Thoracic aorta (tissue), 2 donors: ENCODE data around the gene SSRP1. TPM values are rescaled to one million over a fixed set of nuclear protein-coding genes. Genes with fewer than 3 reads are reported as not detected.

ENCODE experiments used
- ATAC-seq: fragments of 150-250 bp; one replicate; pipeline ENCODE4 v1.8.0; 2017; ENCODE audit warnings: low read depth; ENCODE audit not compliant: insufficient number of reproducible peaks, low FRiP score
- DNase-seq: peaks from one replicate; pipeline ENCODE4 v3.0.0-alpha.2; 2020; ENCODE audit warnings: low spot score
- H3K27ac ChIP-seq, 2 donors: fragments of 200-600 bp; sonication (generic); 1 replicate in 1 of 2; 2 replicates in 1 of 2; pipeline ENCODE4 v1.5.1; 2016; ENCODE audit warnings: mild to moderate bottlenecking in 2 of 2, moderate library complexity in 2 of 2
- H3K27me3 ChIP-seq: fragments of 200-600 bp; sonication (generic); replicated peaks from 2 replicates; pipeline ENCODE4 v1.6.0; 2016; ENCODE audit warnings: mild to moderate bottlenecking; ENCODE audit not compliant: insufficient read depth
- H3K36me3 ChIP-seq: fragments of 200-600 bp; sonication (generic); one replicate; pipeline ENCODE4 v1.5.1; 2016
- H3K4me1 ChIP-seq, 2 donors: fragments of 200-600 bp; sonication (generic); 1 replicate in 1 of 2; 2 replicates in 1 of 2; pipeline versions ENCODE4 v1.5.1 to v1.6.0; 2016; ENCODE audit warnings: low read depth in 2 of 2, mild to moderate bottlenecking in 1 of 2; ENCODE audit not compliant: control insufficient read depth in 1 of 2
- H3K4me3 ChIP-seq: fragments of 200-600 bp; sonication (generic); 2 replicates; pipeline ENCODE4 v1.5.1; 2016; ENCODE audit warnings: mild to moderate bottlenecking
- H3K9me3 ChIP-seq: fragments of 200-600 bp; sonication (generic); 2 replicates; pipeline ENCODE4 v1.5.1; 2016
- CTCF ChIP-seq: fragments of 200-600 bp; sonication (generic); IDR thresholded peaks from one replicate; pipeline ENCODE4 v1.5.1; 2019; ENCODE audit warnings: antibody characterized with exemption
- total RNA-seq, 2 donors: library from RNA; depleted of rRNA; stranded (reverse); fragments of >200 nt; gene quantifications; one replicate each; pipeline versions ENCODE4 v1.1.0 to v1.2.3, GENCODE V29; 2016

SSRP1 gene
- total RNA-seq, 2 donors from 2014 or later, result 42.0 to 51.4 TPM

- no peak for DNase-seq
- peak overlapping the region; percentile 8 for H3K4me3 ChIP-seq
- peak; percentile 90 for TF ChIP-seq CTCF
- H3K9me3 ChIP-seq, result no peaks in the 10 kb centered on the region
- no peaks in the 10 kb centered on the region for H3K4me1 ChIP-seq
- H3K36me3 ChIP-seq, result no peaks in the 10 kb centered on the region
- H3K27ac ChIP-seq, result no peak overlapping the region
- H3K27me3 ChIP-seq, result no peaks in the 10 kb centered on the region
- ATAC-seq, result no peak
Measured at GRCh38 chr11:57349491-57350274, 14.0 kb upstream of the SSRP1 start.

DNA sequence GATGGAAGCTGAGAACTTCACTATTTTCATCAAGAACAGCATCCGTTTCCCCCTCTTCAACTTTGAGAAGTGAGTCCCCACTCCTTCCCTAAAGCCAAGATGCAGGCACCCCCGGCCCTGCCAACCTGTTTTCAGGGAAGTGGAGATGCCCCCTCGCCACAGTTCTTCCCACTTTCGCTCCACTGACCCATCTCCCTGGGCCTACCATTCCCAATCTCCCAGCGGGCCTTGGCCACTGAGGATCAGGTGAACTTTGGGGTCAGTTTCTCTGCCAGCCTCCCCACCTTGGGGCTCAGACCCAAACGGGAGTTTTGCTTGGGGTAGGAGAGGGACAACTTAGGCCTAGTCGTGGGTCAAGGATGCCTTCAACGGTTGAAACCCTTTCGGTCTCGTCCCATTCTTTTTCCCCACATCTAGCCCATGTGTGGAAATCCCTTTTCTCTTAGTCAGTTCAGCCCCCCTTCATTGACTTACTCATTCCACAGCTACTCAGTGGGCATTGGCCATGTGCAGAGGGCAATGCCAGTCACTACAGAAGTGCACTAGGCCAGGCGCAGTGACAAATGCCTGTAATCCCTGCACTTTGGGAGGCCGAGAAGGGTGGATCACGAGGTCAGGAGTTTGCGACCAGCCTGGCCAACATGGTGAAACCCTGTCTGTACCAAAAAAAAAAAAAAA, 13.1 kb upstream of the SSRP1 start:
- Histone ChIP-seq H3K4me3 (no peak overlapping the region), H3K4me1 (no peaks in the 10 kb centered on the region), H3K27ac (no peak overlapping the region), H3K36me3 (no peaks in the 10 kb centered on the region), H3K27me3 (no peaks in the 10 kb centered on the region), H3K9me3 (no peaks in the 10 kb centered on the region)
- no peak for TF ChIP-seq CTCF
- ATAC-seq, result no peak
- DNase-seq, result no peak

DNA sequence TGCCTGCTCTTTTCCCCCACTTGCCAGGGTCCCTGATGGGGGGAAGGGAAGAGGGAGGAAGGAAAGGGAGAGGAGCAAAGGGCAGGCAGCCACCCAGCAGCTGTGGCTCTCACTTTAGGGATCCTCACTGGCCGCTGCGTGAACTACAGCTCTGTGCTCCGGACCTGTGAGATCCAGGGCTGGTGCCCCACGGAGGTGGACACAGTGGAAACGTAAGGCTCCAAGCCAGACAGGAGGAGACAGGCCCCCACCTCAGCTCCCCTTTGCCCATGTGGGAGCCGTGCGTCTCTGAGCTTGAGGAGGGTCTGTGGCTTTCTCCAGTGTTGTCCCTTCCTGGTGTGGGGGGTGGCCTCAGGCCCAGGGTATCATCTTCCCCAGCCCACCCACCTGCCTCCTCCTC, 12.4 kb upstream of the SSRP1 start:
- Histone ChIP-seq H3K27ac (no peak overlapping the region), H3K4me1 (no peaks in the 10 kb centered on the region), H3K36me3 (no peaks in the 10 kb centered on the region), H3K9me3 (no peaks in the 10 kb centered on the region), H3K4me3 (no peak overlapping the region), H3K27me3 (no peaks in the 10 kb centered on the region)
- ATAC-seq (no peak), DNase-seq (no peak)
- no peak for TF ChIP-seq CTCF

DNA sequence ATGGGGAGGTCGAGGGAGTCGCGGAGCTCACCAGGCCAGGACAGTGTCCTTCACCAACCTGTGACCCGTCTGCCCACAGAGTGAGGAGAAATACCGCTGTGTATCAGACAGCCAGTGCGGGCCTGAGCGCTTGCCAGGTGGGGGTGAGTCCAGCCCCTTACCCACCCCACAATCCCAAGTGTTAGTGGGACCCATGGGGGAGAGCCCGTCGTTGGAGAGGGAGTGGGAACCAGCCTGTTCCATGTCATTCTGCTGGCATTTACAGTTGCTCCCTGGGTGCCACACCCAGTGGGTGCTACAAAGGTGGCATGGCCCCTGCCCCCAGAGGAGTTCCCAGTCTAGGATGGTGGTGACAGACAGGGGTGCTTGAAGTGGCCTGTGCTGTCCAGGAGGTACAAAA, 11.6 kb upstream of the SSRP1 start:
- no peaks in the 10 kb centered on the region for H3K4me1 ChIP-seq
- H3K4me3 ChIP-seq, result no peak overlapping the region
- TF ChIP-seq CTCF, result no peak
- H3K9me3 ChIP-seq, result no peaks in the 10 kb centered on the region
- no peak overlapping the region for H3K27ac ChIP-seq
- H3K27me3 ChIP-seq, result no peaks in the 10 kb centered on the region
- no peak for DNase-seq
- H3K36me3 ChIP-seq, result no peaks in the 10 kb centered on the region
- ATAC-seq, result no peak

DNA sequence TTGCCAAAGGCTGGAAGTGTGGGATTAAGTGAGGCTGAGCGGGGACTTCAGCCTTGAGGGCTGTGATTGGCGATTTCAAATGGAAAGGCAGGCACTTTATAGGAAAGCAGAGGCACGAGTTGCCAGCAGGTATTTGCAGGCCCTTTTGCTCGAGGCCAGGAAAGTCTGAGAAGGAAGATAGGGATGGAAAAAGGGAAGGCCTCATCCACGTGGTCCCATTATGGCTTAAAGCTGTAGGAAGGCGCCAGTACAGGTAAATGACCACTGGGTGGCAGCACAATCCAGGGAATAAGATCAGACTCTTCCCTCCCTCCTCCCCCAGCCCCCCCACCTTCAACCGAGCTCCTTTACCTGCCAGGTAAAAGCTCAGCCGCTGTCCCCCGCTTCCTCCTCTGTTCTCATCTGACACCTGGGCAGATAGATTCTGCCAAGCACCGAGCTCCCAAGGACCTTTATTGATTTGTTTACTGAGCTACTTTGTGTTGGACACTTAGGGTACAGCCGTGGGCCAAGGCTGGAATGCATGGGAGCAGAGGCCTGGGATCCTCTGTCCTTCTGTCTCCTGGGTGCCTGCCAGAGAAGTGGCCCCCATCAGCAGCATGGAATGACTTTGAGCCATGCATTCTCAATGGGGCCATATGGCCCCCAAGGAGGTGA, 10.0 kb upstream of the SSRP1 start:
- no peaks in the 10 kb centered on the region for H3K9me3 ChIP-seq
- no peaks in the 10 kb centered on the region for H3K27me3 ChIP-seq
- H3K4me3 ChIP-seq, result no peak overlapping the region
- TF ChIP-seq CTCF, result peak; percentile 83
- ATAC-seq, result peak; percentile 58
- H3K4me1 ChIP-seq, result no peaks in the 10 kb centered on the region
- no peak overlapping the region for H3K27ac ChIP-seq
- H3K36me3 ChIP-seq, result no peaks in the 10 kb centered on the region
- DNase-seq, result no peak
